Body of pancreas (tissue), 4 donors: ENCODE results near the gene SMURF2. TPM values are rescaled to one million over a fixed set of nuclear protein-coding genes. Genes with fewer than 3 reads are reported as not detected.
"Not testable (repeated sequence)": the region's sequence is repeated elsewhere in the genome, so short reads cannot be mapped to it uniquely, and the experiment has no call there.

ENCODE experiments used
- ATAC-seq: fragments of 150-250 bp; one replicate; pipeline ENCODE4 v1.9.1; 2016
- DNase-seq, 4 donors: peaks; one replicate each; pipeline ENCODE4 v3.0.0-alpha.2; 2019
- H3K27ac ChIP-seq, 4 donors: fragments of 200-600 bp; sonication (generic); 1 replicate in 3 of 4; 2 replicates in 1 of 4; pipeline versions ENCODE4 v1.5.1 to v1.6.1; 2016 to 2019; ENCODE audit warnings: mild to moderate bottlenecking in 1 of 4, mixed read lengths in 1 of 4, moderate library complexity in 1 of 4
- H3K27me3 ChIP-seq, 2 donors: fragments of 200-600 bp; sonication (generic); one replicate each; pipeline ENCODE4 v1.6.0; 2016; ENCODE audit warnings: mild to moderate bottlenecking in 1 of 2
- H3K36me3 ChIP-seq, 2 donors: fragments of 200-600 bp; sonication (generic); replicated peaks in 1 of 2; 2 replicates each; pipeline ENCODE4 v1.5.1; 2016; ENCODE audit warnings: low read depth in 2 of 2; ENCODE audit not compliant: insufficient read depth in 1 of 2
- H3K4me1 ChIP-seq: fragments of 200-600 bp; sonication (generic); one replicate; pipeline ENCODE4 v1.6.0; 2016
- H3K4me3 ChIP-seq, 2 donors: fragments of 200-600 bp; sonication (generic); 1 replicate in 1 of 2; 2 replicates in 1 of 2; pipeline ENCODE4 v1.5.1; 2016 to 2019
- H3K9me3 ChIP-seq, 3 donors: fragments of 200-600 bp; sonication (generic); 1 replicate in 2 of 3; 2 replicates in 1 of 3; pipeline ENCODE4 v1.5.1; 2016
- POLR2A ChIP-seq, 3 donors: fragments of 450-650 bp; IDR thresholded peaks; one replicate each; pipeline ENCODE4 v1.6.1; 2016; ENCODE audit warnings: antibody characterized with exemption in 3 of 3, mild to moderate bottlenecking in 2 of 3
- WGBS, 2 donors: methylation state at CpG; one replicate each; pipeline ENCODE4 v1.1.5; 2017; 5-methylcytosine and 5-hydroxymethylcytosine counted together
- intact Hi-C: fragments of 100-400 bp; cut with DNase I; formaldehyde crosslinking; loops from one replicate; pipeline ENCODE4 v1.15.1; 2023
- total RNA-seq, 2 donors: library from RNA; depleted of rRNA; stranded (reverse); fragments of >200 nt; gene quantifications; one replicate each; pipeline ENCODE4 v1.1.0, GENCODE V29; 2016
- TF ChIP-seq, protein P1 (sequence below), 7 experiments: fragments of 450-650 bp in 4 of 7; fragments of 200-600 bp in 3 of 7; sonication (generic) in 3 of 7; IDR thresholded peaks; one replicate each; pipeline ENCODE4 v1.5.1; 2016 to 2019; ENCODE audit warnings: antibody characterized with exemption in 7 of 7

SMURF2 gene
- total RNA-seq, 2 donors from 2014 or later = 10.6 to 15.5 TPM

- H3K27me3 ChIP-seq, H3K36me3 ChIP-seq, H3K4me3 ChIP-seq, intact Hi-C loops, H3K27ac ChIP-seq, H3K9me3 ChIP-seq, ATAC-seq, DNase-seq: not testable (repeated sequence)
- peaks cover 21% of the 10 kb centered on the region for H3K4me1 ChIP-seq
- 69 to 77% methylated on average over 6 of the region's 6 CpGs for WGBS, 2 donors
Measured at GRCh38 chr17:64664299-64664981, 2.3 kb upstream of the SMURF2 start.

- peaks cover 27% of the 10 kb centered on the region for H3K4me1 ChIP-seq
- intact Hi-C loops, H3K36me3 ChIP-seq, ATAC-seq, H3K27me3 ChIP-seq, H3K9me3 ChIP-seq, H3K4me3 ChIP-seq, H3K27ac ChIP-seq, DNase-seq: not testable (repeated sequence)
- WGBS, 2 donors = 88 to 89% methylated on average over 12 of the region's 12 CpGs
Measured at GRCh38 chr17:64663836-64664235, 1.7 kb upstream of the SMURF2 start.

GRCh38 chr17:64662774-64663367 lies 764 bp upstream of the SMURF2 start:
- H3K4me3 ChIP-seq = peak overlapping the region; percentile 22 to 43
- peak overlapping the region; percentile 92 to 97 (median 94) for H3K27ac ChIP-seq
- no peak for ATAC-seq
- DNase-seq = no peak
- H3K4me1 ChIP-seq = peaks cover 35% of the 10 kb centered on the region
- intact Hi-C loops = no loop called here
- no peaks in the 10 kb centered on the region for H3K36me3 ChIP-seq
- H3K27me3 ChIP-seq = no peaks in the 10 kb centered on the region
- 45 to 50% methylated on average over 18 of the region's 18 CpGs for WGBS, 2 donors
- no peaks in the 10 kb centered on the region for H3K9me3 ChIP-seq
- TF ChIP-seq, protein P1, sequence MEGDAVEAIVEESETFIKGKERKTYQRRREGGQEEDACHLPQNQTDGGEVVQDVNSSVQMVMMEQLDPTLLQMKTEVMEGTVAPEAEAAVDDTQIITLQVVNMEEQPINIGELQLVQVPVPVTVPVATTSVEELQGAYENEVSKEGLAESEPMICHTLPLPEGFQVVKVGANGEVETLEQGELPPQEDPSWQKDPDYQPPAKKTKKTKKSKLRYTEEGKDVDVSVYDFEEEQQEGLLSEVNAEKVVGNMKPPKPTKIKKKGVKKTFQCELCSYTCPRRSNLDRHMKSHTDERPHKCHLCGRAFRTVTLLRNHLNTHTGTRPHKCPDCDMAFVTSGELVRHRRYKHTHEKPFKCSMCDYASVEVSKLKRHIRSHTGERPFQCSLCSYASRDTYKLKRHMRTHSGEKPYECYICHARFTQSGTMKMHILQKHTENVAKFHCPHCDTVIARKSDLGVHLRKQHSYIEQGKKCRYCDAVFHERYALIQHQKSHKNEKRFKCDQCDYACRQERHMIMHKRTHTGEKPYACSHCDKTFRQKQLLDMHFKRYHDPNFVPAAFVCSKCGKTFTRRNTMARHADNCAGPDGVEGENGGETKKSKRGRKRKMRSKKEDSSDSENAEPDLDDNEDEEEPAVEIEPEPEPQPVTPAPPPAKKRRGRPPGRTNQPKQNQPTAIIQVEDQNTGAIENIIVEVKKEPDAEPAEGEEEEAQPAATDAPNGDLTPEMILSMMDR (IDR thresholded peaks at IDR 0.05) = no peak
- TF ChIP-seq POLR2A (IDR thresholded peaks at IDR 0.05) = no peak

GRCh38 chr17:64661726-64661975 lies 456 bp downstream of the SMURF2 start:
- ATAC-seq = no peak
- H3K36me3 ChIP-seq = no peaks in the 10 kb centered on the region
- H3K27ac ChIP-seq = peak overlapping the region; percentile 92 to 97 (median 94)
- 0 to 2% methylated on average over 4 to 9 of the region's 32 CpGs for WGBS, 2 donors
- DNase-seq = peak in 1 of 4 donors; percentile 66
- peak overlapping the region; percentile 65 to 80 for H3K4me3 ChIP-seq
- intact Hi-C loops = no loop called here
- no peaks in the 10 kb centered on the region for H3K9me3 ChIP-seq
- peaks cover 41% of the 10 kb centered on the region for H3K4me1 ChIP-seq
- H3K27me3 ChIP-seq = no peaks in the 10 kb centered on the region
- TF ChIP-seq, protein P1 (IDR thresholded peaks at IDR 0.05) = no peak
- TF ChIP-seq POLR2A (IDR thresholded peaks at IDR 0.05) = no peak

GRCh38 chr17:64660978-64661725 lies 955 bp downstream of the SMURF2 start:
- H3K9me3 ChIP-seq, H3K36me3 ChIP-seq, H3K27me3 ChIP-seq, intact Hi-C loops: not testable (repeated sequence)
- 0 to 1% methylated on average over 16 to 37 of the region's 37 CpGs for WGBS, 2 donors
- ATAC-seq (peak; percentile 19), DNase-seq (peak; percentile 10 to 37 (median 28))
- Histone ChIP-seq H3K4me1 (peaks cover 41% of the 10 kb centered on the region), H3K27ac (peak overlapping the region; percentile 92 to 97 (median 94)), H3K4me3 (peak overlapping the region; percentile 65 to 80)
- peak in 1 of 3 donors; percentile 20 for TF ChIP-seq POLR2A (IDR thresholded peaks at IDR 0.05)

- H3K27me3 ChIP-seq, H3K36me3 ChIP-seq, DNase-seq, intact Hi-C loops, ATAC-seq, H3K9me3 ChIP-seq: not testable (repeated sequence)
- peak overlapping the region in 3 of 4 donors; percentile 92 to 97 (median 96) for H3K27ac ChIP-seq
- peaks cover 41% of the 10 kb centered on the region for H3K4me1 ChIP-seq
- peak overlapping the region in 1 of 2 donors; percentile 65 for H3K4me3 ChIP-seq
- 4 to 9% methylated on average over 11 of the region's 11 CpGs for WGBS, 2 donors
Measured at GRCh38 chr17:64660195-64660977, 1.7 kb downstream of the SMURF2 start.
